ENCODE measurements around the gene STXBP2.

- TF ChIP-seq, protein P1, sequence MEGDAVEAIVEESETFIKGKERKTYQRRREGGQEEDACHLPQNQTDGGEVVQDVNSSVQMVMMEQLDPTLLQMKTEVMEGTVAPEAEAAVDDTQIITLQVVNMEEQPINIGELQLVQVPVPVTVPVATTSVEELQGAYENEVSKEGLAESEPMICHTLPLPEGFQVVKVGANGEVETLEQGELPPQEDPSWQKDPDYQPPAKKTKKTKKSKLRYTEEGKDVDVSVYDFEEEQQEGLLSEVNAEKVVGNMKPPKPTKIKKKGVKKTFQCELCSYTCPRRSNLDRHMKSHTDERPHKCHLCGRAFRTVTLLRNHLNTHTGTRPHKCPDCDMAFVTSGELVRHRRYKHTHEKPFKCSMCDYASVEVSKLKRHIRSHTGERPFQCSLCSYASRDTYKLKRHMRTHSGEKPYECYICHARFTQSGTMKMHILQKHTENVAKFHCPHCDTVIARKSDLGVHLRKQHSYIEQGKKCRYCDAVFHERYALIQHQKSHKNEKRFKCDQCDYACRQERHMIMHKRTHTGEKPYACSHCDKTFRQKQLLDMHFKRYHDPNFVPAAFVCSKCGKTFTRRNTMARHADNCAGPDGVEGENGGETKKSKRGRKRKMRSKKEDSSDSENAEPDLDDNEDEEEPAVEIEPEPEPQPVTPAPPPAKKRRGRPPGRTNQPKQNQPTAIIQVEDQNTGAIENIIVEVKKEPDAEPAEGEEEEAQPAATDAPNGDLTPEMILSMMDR (IDR thresholded peaks at IDR 0.05): no peak
- TF ChIP-seq EP300 (IDR thresholded peaks at IDR 0.05) (no peak), POLR2AphosphoS5 (IDR thresholded peaks at IDR 0.05) (no peak)
Measured at GRCh38 chr19:7676376-7676775, 39.5 kb downstream of the STXBP2 start.

Measured in esophagus muscularis mucosa (tissue), 4 donors.